ENCODE measurements around the gene AATF.
"Not testable (repeated sequence)": the region's sequence is repeated elsewhere in the genome, so short reads cannot be mapped to it uniquely, and the experiment has no call there.

Gene AATF

DNA sequence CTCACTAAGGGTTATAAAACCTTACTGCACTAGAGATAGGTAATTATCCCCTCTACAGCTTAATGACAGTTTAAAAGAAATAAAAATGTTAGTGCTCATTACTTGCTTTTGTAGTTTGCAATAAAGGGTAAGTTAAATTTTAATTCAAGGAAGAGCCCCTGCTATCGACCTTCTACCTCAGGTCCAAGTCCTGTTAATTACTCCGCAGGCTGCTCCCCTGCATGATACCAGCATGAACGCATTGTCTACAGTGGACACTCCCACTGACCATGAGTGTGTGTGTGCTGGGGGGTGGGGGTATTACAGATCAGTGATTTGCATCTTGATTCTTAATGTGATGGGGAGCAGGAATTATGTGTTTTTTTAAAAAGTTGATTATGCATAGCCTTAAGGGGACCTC, 103.1 kb downstream of the AATF start:
- no peak for DNase-seq

DNA sequence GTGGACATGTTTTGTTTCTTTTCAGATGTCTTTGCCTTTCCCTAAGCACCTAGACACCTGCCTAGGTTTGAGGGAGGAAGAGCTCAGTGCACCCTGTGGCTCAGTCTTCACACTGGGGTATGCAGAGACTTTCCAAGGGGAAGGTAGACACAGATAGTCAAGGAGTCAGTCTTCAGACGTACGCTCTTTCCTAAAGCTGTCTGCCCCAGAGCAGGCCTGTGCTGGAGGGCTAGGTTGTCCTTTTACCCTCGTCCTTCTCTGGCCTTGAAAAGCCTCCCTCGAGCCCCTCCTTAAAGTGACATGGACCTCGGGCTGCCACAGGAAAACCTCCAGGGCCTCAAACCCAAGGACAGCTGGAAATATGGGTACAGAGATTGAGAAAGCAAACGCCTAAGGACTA, 103.7 kb downstream of the AATF start:
- DNase-seq: no peak

DNA sequence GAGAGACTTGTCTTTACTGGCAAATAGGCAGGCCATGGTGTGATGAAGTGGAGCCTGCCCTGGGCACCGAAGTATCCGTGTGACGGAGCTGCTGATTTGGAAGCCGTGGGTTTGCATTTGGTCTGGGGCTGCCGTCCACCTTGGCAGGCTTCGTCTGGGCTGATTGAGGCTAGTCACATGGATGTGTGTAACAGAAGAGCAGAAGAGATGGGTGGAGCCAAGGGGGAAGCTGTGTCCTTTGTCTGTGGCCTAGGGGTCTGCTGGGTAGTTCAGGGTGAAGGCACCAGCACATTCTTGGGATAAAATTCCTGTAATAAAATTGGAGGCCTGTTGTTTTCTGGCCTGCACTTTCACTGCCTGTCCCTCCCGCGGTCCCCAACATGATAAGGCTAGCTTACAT, 106.1 kb downstream of the AATF start:
- no peak for DNase-seq

DNA sequence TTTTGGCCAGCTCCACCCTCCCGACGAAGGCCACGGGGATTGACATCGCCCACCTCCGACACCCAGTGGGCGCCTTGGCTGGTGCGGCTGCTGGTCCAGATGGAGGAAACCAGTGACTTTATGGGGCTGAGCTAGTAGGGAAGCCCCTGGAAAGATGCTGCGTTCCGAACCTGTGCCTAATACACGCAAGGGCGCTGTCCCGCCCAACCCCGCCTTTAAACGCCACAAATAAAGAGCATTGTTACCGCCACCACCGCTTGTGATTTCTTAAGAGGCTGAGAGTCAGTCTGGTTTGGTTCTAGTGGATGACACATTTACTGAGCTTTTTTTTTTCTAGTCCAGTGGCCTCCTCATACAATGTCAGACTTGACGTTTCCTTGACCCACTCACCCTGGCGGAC, 107.9 kb downstream of the AATF start:
- no peak for DNase-seq

DNA sequence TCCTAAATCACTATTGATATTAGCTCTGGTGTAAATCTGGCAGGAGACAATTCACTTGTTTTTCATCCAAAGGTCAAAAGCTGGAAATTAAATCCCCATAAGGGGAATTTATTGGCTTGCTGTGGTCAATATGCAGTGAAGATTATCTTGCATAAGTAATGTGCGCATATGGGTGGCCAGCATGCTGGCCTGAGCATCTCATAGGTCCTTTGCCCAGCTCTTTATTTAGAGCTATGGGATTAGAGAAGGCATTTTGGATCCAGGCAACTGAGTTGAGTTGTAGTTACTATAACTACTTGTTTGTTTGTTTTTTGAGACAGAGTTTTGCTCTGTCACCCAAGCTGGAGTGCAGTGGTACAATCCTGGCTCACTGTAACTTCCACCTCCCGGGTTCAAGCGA, 110.7 kb downstream of the AATF start:
- no peak for DNase-seq

DNA sequence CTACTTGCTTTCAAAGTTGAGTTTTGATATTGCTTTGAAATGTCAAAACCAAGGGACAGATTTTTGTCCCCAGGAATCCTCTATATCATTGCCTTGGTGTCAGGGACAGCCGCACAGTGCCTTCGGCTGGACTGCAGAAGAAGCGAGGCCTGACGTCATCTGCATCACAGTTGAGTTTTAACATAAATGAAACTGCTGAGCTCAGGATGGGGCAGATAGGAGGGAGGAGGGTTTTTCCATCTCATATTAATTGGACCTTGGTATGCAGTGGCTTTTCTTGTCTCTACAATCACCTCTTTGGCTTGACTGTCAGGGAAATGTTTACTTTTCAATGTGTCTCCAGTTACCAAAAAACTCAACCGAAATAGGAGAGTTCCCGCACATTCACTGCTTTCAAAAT, 111.3 kb downstream of the AATF start:
- no peak for DNase-seq

DNA sequence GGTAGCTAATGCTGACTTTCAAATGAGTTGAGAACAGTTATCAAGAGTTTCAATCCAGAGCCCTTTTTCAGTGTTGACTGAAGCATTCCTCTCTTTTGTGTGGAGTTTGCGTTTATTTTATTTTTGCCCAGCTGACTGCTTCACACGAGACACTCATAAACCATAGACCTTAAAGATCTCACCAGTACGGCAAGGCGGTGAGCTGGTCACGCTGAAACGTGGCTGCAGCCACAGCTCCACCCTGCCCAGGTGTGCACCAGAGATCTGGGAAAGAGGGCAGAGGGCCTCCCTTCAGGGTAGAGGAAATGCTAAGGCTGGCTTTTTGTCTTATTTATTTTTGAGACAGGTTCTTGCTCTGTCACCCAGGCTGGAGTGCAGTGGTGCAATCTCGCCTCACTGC, 112.2 kb downstream of the AATF start:
- DNase-seq: no peak

DNA sequence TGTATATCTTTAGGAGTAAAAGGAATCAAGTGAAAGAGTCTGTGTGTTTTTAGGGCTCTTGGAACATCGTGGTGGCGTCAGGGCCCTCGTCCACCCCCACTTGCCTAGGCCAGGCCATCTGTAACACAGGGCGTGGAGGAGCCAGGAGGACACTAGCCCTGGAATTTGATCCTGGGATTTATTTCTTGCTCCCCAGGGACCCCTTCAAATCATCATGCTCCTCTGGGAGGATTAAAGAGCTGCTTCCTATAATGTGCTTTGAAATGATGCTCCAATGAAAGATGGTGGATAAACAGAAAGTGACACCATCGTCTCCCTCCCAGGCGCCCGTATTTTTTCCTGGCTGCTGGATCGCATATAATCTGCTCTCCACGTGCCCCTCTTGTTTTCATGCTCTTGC, 113.3 kb downstream of the AATF start:
- no peak for DNase-seq

DNA sequence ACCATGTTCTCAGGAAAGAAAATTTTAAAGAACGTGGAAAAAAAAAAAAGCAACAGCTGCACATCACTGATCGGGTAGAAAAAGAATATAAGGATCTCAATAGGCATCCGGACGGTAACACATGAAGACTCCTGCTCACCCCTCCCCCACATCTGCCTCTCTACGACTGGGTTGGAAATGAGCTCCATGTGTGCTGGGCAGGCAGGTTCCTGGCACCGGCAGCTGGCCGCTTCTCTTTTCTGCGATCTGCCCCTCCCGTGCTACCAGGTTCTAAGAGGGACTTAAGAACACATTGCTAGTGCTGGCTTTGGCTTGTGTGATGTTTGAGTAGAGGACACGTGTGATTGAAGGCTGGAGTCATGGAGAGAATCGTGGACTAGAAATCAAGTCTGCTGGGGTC, 115.5 kb downstream of the AATF start:
- DNase-seq: no peak

DNA sequence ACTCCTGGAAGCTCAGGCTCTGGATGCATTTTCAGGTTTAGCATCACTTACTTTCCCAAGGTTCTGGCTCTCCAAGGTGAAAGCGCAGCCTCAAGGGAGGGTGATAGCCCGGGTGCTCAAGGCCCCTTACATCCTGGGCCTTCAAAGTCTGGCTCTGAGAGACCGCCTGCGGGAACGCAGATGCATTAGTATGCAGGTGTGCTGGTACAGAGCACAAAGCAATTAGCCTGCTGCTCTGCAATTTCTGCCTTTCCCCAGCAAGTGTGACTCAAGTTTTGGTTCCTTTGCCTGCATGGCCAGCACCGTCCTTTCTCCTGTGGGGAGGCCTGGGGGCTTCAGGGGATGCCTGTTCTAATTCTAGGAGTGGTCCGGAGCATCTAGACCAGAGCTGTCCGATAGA, 116.2 kb downstream of the AATF start:
- DNase-seq: no peak

DNA sequence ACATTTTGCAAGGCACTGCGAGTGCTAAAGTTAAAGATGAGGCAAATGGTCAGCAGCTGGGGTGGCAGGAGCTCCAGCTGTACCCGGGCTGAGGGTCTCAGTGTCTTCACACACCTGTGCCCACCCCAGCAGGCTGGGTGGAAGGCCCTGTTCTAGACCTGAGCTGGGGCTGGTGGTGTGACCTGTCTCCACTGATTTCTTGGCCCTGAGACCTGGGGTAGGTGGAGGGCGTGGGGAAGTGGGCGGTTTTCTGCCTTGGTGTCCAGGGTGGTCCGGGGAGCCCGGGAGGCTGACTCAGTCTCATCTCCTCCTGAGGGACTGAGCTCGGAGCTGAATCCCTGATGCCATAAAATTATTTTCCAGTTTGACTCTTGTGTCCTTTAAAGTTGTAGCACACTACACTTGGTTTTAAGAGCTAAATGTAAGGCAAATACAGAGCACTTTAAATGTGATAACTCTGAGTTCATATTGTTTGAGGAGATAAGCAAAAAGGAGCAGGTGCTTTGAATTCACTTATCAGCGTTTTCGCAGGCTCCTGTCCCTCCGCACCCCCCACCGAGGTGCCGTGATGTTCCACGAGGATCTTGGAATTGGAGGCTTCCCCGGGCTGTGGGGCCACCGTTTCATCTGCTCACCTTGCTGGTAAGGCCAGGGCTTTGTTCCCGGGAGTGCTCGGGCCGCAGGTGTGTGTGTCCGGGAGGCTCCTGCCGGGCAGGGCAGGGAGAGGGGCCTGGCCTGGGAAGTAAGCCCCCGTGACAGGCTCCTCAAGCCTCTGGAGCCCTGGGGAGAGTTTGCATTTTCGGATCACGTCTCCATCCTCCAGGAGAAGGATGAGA, 117.0 kb downstream of the AATF start:
- DNase-seq: no peak

DNA sequence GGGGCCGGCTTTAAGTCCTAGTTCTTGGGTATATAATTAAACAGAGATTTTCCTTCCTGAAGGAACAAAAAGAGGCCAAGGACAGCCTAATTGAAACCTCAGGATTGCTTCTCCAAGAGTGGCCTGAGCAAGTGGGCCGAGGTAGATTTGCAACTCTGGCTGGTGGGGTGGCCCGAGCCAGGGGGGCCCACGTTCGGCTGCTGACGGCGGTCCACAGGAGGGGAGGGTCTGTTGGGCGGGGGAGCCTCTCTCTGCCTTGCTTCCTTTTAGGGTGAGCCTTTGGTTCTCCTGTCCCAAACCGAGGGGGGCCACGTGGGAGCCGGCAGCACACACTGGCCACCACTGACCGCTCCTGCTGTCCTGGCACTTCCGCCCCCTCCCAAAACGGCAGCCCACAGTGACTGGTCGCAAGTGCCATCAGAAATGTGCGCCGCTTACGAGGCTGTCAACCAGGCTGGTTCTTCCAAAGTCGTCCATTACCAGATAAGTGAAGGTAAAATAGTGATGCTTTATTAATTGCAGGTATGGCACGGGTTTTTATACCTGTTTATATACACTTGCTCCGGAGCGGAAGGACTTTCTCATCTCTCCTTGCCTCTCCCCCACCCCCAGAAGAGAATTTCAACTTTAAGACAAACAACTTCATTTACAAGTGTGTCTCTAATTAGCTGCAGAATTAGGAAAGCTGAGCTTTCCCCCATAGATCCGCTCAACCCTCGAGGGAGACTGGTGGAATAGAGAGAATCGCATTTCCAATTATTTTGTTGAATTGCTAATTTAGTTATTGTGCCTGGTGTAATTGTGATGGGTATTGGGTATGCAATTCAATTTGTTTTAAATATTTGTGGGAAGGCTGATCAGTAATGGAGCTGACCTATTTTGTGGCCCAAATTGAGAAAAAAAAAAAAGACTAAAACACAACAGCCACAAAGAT, 117.8 kb downstream of the AATF start:
- DNase-seq: no peak

DNA sequence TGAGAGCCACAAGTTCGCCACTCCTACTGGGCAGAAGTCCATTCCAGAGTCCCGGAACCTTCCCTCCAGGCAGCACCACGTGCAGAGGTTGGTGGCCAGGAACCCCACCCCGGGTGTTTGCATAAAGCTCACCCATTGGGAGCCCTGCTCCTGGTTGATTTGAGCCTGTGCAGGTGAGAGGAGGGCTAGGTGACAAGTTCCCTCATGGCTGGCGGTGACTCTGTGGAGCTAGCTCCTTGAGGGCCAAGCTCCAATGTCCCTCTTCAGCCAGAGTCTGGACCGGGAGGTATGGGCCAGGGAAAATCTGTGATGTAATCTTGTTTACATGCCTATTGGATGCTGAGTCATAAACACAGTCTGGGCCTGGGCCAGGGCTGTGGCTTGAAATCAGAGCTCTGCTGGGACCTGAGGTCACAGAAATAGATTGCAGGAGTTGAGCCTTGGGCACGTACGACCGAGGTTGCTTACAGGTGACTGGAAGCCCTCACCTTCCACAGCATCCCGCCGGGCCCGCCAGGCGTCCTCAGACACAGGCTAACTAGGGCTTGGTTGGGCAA, 118.9 kb downstream of the AATF start:
- DNase-seq: no peak

DNA sequence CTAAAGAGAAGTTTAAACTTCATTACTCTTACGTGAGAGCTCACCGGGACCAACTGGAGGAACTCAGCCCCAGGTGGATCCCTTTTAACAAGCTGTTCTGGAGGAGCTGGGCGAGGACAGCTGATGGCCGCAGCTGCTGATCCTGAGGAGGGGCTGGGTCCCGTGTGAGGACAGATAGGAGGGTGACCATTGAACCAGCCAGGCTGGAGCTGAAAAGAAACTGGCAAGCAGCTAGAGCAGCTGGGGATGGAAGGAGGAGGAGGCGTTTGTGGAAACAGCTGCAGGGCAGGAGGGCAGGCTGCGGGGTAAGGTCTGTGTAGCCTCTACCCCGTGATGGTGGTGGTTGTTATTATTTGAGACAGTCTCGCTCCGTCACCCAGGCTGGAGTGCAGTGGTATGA, 119.5 kb downstream of the AATF start:
- DNase-seq: no peak

DNA sequence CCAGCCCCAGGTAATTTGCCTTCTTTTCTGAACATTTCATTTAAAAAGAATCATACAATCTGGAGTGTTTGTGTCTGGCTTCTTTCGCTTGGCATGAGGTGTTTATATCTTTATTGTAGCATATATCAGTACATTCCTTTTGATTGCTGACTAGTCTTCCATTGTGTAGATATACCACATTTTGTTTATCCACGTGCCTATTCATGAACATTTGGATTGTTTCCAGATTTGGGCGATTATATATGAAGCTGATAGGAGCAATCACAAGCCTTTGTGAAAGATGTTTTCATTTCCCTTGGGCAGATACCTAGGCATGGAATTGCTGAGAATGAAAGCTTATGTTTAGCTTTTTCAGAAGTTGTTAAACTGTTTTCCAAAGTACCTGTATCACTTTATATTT, 120.3 kb downstream of the AATF start:
- DNase-seq: no peak

DNA sequence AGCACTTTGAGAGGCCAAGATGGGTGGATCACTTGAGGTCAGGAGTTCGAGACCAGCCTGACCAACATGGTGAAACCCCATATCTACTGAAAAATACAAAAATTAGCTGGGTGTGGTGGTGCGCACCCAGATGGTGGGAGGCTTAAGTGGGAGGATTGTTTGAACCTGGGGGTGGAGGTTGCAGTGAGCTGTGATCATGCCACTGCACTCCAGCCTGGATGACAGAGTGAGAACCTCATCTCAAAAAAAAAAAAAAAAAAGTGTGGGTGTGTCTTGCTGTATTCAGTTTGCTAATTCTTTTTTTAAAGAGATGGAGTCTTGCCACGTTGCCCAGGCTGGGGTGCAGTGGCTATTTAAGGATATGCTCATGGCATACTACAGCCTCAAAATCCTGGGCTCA, 124.7 kb downstream of the AATF start:
- not testable (repeated sequence) for DNase-seq

DNA sequence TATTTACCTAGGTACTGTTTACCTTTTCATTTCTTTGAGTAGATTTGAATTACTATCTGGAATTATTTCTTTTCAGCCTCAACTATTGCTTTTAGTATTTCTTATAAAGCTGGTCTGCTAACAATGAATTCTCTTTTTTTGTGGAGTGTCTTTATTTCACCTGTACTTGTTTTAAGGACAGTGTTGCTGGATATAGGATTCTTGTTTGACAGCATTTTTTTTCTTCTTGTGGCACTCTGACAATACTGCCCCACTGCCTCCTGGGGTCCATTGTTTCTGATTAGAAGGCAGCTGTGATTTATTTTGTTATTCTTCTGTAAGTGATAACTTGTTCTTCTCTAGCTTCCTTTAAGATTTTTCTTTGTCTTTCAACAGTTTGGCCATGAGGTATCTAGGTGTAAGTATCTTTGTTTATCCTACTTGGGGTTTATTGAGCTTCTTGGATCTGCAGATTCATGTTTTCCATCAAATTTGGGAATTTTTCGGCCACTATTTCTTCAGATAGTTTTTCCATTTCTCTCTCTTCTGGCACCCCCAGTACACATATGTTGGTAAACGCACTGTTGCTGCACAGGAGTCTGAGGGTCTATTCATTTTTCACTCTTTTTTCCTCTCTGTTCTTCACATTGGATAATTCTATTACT, 130.4 kb downstream of the AATF start:
- DNase-seq: no peak

DNA sequence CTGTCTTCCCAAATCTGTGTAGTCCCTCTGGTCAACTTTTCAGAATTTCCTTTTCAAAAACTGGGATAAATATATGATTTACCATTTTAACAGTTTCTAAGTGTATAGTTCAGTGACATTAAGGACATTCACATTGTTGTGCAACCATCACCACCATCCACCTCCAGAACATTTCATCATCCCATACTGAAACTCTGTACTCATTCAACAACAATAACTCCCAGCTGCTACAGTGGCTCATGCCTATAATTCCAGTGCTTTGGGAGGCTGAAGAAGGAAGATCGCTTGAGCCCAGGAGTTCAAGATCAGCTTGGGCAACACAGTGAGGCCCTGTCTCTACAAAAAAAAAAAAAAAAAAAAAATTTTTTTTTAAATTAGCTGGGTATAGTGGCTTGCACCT, 131.0 kb downstream of the AATF start:
- DNase-seq: no peak

DNA sequence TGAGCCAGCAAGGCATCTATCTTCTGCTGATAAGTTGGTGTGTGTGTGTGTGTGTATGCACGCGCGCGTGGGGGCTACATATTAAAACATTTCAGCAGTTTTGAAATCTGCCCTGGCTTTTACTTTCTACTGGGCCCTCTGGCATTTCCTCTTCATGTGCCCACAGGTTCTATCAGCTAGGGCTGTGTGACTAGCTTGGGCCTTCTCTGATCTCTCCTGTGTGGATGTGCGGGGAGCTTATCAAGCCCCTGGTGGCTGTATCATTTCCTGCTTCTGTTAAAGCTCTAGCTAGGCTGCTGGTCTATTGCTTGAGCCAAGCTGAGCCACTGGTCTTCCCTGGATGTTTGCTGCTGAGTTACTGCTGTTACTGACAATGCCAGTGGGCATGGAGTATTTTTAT, 132.5 kb downstream of the AATF start:
- no peak for DNase-seq

DNA sequence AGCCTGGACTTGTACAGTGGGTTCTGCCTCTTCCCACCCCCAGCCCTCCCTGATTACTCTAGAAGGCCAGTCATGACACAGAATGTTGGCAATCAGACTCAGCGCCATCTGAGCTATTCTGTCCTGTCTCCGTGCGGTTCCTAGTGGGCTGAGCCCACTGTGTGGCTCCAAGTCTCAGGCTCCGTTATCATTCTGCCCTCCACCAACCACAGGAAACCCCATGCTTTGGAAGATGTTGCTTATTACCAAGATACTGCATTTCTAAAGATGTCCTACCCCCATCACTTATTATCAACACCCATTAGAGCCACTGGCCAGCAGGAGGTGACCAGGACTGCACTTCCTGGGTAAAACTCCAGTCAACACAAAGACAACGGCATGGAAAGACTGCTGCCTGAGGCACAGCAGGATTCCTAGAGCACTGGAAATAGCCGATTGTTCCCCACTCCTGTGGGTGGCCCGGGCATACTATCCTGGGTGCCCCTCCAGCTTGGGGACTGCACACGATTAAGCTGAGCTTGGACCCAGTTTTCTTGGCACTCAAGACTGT, 133.6 kb downstream of the AATF start:
- no peak for DNase-seq

DNA sequence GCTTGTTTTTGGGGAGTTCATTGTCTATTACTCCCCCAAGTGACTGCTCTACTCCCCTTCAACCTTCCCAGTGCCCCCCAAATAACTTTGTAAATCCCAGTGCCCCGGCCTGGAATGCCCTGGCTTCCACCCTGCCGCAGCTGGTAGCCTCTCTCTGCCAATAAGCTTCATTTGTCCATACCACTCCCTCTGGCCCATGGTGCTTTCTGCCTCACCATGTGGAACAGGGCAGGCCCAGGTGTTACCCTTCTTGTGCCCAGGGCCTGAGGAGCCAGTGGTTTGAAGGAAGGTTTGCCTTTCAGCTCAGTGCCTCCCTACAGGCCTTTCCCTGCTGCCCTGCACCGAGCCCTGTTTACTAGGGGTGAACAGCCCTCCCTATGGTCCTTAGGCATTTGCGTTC, 134.2 kb downstream of the AATF start:
- no peak for DNase-seq

DNA sequence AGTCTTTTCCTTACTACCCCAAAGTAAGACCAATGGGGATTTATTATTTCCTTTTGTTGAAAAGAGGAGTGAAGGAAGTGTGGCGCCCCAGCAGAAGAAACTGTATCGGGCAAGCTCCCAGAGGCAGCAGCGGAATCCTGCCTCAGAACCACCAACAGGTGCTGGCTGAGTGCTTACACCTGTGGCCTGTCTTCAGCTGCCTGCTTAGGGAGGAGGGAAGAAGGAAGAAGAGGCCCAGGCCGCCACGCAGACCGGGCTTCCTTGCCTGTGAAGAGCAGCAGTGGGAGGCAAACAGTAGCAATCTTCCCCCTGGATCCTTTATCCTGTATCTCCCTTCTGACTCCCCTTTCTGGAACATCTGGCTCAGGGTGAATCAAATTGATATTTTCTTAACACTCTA, 134.7 kb downstream of the AATF start:
- DNase-seq: no peak

DNA sequence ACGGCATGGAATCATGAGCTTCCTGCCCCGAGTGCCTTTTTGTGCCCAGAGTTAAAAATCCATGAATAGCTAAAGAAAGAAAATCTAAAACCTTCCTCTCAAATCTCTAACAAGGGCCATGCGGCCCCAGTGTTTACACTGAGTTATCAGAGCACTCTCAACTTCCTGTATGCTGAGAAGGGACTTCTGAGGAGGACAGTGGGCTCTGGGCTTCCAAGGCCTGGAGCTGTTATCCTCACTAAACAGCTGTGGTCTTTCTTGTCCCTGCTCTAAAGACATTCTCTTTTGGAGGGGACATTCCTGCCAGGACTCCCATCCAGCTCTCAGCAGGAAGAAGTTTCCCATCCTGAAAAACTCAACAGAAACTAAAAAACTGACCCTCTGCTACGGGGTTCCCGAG, 135.6 kb downstream of the AATF start:
- no peak for DNase-seq

Measured in activated naive CD4-positive, alpha-beta T cell treated with anti-CD3 and anti-CD28 coated beads, Interleukin-2, amount 50 U/mL, for 16 hours (primary cell).